ENCODE results near the gene EXOC3L4. TPM values are rescaled to one million over a fixed set of nuclear protein-coding genes. Genes with fewer than 3 reads are reported as not detected.

Gene EXOC3L4
- total and polyA plus RNA-seq, 2 experiments from 2014 or later, result not detected

DNA sequence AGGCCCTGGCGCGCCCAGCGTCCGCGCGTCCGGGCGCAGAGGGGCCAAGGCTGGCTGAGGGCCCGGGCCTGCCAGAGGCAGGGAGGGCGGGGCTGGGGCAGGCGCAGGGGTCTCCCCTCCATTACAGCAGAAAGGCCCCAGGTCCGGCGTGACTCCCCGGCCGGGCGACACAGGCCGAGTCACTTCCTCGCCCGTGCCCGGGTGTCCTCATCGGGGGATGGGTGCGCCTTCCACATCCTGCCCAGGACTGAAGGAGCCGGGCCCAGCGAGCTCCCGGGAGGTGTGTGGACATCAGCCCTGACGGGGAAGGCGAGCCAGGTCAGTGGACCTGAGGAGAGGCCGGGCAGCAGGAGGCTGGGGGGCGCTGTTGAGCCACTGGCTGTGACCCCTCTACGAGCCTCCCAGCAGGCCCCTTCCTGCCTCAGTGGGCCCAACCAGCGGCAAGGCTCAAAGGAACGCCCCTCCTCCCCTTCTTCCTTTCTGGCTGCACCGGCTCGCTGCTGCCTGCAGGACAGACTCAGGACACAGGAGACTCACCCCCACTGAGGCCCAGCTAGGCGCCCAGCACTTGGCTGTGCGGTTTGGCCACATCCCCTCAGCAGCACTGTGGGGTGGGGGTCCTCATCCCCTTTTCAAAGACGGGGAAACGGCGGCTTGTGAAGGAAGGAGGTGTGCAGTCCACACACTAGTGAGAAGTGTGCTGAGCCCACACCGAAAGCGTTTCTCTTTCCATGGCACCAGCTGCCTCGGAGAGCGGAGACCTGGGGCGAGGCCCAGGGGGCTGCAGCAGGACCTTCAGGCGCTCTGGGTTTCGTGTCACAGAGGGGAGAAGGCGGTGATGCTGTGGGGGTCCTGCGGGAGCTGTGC, 29.3 kb downstream of the EXOC3L4 start:
- Histone ChIP-seq H3K9me2 (ENCODE audit: insufficient read depth) (no peaks in the 10 kb centered on the region), H3K4me3 (peak overlapping the region; percentile 64), H3K9me3 (ENCODE audit: low read depth) (no peaks in the 10 kb centered on the region), H3K27me3 (replicated peaks; ENCODE audit: insufficient read depth) (no peaks in the 10 kb centered on the region), H2AFZ (peak overlapping the region; percentile 49), H4K20me1 (ENCODE audit: insufficient read depth) (no peaks in the 10 kb centered on the region), H3K9ac (peak overlapping the region; percentile 71), H3F3A (ENCODE audit: insufficient read depth) (no peaks in the 10 kb centered on the region), H3K36me3 (ENCODE audit: low read depth) (no peaks in the 10 kb centered on the region), H3K79me2 (ENCODE audit: insufficient read depth) (no peaks in the 10 kb centered on the region), H3K4me1 (ENCODE audit: insufficient read depth) (no peaks in the 10 kb centered on the region), H3K27ac (no peak overlapping the region), H3K4me2 (ENCODE audit: unreplicated experiment) (peak overlapping the region; percentile 54)
- peak; percentile 76 for DNase-seq
- 13 to 18% methylated on average over 35 to 45 of the region's 48 CpGs for WGBS, 2 experiments (ENCODE audit: low coverage in 1 of 2, low lambda C conversion rate in 2 of 2, missing lambda C conversion rate in 2 of 2)
- in situ Hi-C loops (cut with MboI), result no loop called here
- TF ChIP-seq EZH2 (IDR thresholded peaks at IDR 0.05; ENCODE audit: insufficient read depth, poor library complexity, severe bottlenecking) (no peak), EZH2phosphoT487 (IDR thresholded peaks at IDR 0.05; ENCODE audit: insufficient read depth, low read depth) (no peak)

DNA sequence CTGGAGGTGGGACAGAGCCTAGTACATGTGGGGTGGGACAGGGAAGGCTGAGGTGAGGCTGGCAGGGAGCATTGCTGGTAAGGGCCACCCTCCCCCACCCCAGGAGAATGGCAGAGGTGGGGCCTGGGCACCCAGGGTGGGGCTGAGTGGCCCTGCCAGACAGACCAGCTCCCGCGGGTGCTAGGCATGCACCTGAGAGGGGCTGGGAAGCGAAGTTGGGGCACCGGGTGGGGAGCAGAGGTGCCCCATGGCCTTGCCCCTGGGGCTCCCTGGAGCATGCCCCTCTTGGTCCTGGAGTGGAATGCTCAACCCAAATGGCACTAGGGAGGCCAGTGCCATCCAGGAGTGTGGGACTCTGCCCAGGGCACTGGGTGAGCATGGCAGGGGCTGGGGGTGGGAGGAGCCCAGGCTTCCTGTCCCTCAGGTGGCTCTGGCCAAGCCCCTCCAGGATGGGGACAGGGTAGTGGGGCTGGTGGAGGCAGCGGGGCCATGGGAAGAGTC, 30.0 kb downstream of the EXOC3L4 start:
- in situ Hi-C loops (cut with MboI), result no loop called here
- peak overlapping the region; percentile 64; the same call in 1 of the 2 replicates for H3K4me3 ChIP-seq

DNA sequence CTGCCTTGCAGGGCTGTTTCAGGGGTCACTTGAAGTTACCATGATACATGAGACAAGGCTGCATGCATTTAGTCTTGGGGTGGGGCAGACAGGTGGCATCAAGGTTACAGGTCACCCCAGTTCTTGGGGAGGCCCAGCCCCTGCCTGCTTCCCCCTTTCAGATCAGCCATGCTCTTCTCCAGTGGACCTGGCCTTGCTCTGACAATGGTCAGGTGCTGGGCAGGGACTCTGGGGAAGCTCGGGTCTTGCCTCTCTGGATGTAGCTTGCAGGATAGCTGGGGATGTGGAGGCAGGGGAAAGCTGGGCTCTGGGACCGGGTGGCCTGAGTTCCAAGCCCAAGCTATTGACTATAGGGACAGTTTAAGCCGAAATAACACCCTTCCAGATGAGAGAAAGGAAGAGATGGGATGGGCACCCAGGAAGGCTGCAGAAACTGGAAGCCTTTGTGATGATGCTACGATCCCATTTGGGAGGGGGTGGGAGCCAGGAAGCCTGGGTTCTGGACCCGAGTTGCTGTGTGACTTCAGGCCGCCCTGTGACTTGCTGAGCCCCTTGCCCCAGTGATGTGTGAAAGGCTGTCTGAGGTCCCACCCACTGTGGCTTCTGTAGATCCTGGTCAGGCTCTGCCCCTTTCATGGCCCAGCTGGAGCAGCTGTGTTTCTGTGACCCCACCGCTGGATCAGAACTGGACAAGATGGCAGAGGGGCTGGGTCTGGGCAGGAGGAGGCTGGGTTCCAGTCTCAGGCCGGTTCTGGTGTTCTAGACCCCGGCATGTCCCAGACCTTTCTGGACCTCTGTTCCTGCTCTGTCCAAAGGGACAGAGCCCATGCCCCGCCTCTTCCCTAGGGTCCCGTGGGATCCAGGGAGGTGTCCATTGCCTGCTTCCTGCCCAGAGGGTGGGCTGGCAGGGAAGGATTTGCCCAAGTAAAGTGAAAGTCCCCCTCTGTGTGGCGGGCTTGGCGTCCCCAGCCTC, 30.9 kb downstream of the EXOC3L4 start:
- Histone ChIP-seq H3K9ac (no peak overlapping the region), H3K4me2 (ENCODE audit: unreplicated experiment) (no peak overlapping the region), H3K4me1 (ENCODE audit: insufficient read depth) (no peaks in the 10 kb centered on the region), H3K4me3 (peak overlapping the region; percentile 64; the same call in 1 of the 2 replicates), H3K36me3 (ENCODE audit: low read depth) (no peaks in the 10 kb centered on the region), H4K20me1 (ENCODE audit: insufficient read depth) (no peaks in the 10 kb centered on the region), H3K79me2 (ENCODE audit: insufficient read depth) (no peaks in the 10 kb centered on the region), H3K9me2 (ENCODE audit: insufficient read depth) (no peaks in the 10 kb centered on the region), H3K27ac (no peak overlapping the region), H3F3A (ENCODE audit: insufficient read depth) (no peaks in the 10 kb centered on the region), H3K9me3 (ENCODE audit: low read depth) (no peaks in the 10 kb centered on the region), H3K27me3 (replicated peaks; ENCODE audit: insufficient read depth) (no peaks in the 10 kb centered on the region), H2AFZ (no peak overlapping the region)
- TF ChIP-seq EZH2 (IDR thresholded peaks at IDR 0.05; ENCODE audit: insufficient read depth, poor library complexity, severe bottlenecking), result no peak
- TF ChIP-seq EZH2phosphoT487 (IDR thresholded peaks at IDR 0.05; ENCODE audit: insufficient read depth, low read depth), result no peak
- 68 to 72% methylated on average over 13 of the region's 13 CpGs for WGBS, 2 experiments (ENCODE audit: low coverage in 1 of 2, low lambda C conversion rate in 2 of 2, missing lambda C conversion rate in 2 of 2)
- DNase-seq, result no peak
- in situ Hi-C loops (cut with MboI), result no loop called here

More for the DNA sequence above, 30.0 kb downstream of the EXOC3L4 start:
- Histone ChIP-seq H4K20me1 (ENCODE audit: insufficient read depth) (no peaks in the 10 kb centered on the region), H3K27ac (no peak overlapping the region), H3F3A (ENCODE audit: insufficient read depth) (no peaks in the 10 kb centered on the region), H3K79me2 (ENCODE audit: insufficient read depth) (no peaks in the 10 kb centered on the region), H3K9me3 (ENCODE audit: low read depth) (no peaks in the 10 kb centered on the region), H3K9ac (peak overlapping the region; percentile 71; the same call in 1 of the 2 replicates), H3K36me3 (ENCODE audit: low read depth) (no peaks in the 10 kb centered on the region), H3K27me3 (replicated peaks; ENCODE audit: insufficient read depth) (no peaks in the 10 kb centered on the region), H3K4me2 (ENCODE audit: unreplicated experiment) (peak overlapping the region; percentile 54), H2AFZ (no peak overlapping the region), H3K4me1 (ENCODE audit: insufficient read depth) (no peaks in the 10 kb centered on the region), H3K9me2 (ENCODE audit: insufficient read depth) (no peaks in the 10 kb centered on the region)
- DNase-seq, result no peak
- 70 to 95% methylated on average over 4 to 5 of the region's 5 CpGs for WGBS, 2 experiments (ENCODE audit: low coverage in 1 of 2, low lambda C conversion rate in 2 of 2, missing lambda C conversion rate in 2 of 2)
- TF ChIP-seq EZH2phosphoT487 (IDR thresholded peaks at IDR 0.05; ENCODE audit: insufficient read depth, low read depth), result no peak
- no peak for TF ChIP-seq EZH2 (IDR thresholded peaks at IDR 0.05; ENCODE audit: insufficient read depth, poor library complexity, severe bottlenecking)

All from GM23248 (cell line).